ENCODE measurements around the gene GGA1.

DNA sequence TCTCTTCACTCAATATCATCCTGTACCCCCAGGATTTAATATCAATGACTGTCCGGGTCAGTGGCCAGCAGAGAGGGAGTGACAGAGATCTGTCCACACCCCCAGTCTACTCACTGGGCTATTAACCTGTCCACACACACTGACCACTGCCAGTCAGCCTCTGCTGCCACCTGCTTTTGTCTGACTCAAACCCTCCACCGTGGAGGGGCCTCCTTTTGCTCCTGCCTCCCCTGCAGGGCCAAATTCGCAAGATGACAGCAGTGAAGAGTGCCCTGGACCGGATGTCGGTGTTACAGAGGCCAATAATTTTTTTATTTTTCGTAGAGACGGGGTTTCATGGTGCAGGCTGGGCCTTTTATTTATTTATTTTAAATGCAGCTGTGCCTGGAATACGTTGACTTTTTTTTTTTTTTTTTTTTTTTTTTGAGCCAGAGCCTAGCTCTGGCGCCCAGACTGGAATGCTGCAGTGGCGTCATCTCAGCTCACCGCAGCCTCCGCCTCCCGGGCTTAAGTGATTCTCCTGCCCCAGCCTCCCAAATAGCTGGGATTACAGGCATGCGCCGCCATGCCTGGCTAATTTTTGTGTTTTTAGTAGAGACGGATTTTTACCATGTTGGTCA is 55.0 kb downstream of the GGA1 start:
- TF ChIP-seq, protein P1, sequence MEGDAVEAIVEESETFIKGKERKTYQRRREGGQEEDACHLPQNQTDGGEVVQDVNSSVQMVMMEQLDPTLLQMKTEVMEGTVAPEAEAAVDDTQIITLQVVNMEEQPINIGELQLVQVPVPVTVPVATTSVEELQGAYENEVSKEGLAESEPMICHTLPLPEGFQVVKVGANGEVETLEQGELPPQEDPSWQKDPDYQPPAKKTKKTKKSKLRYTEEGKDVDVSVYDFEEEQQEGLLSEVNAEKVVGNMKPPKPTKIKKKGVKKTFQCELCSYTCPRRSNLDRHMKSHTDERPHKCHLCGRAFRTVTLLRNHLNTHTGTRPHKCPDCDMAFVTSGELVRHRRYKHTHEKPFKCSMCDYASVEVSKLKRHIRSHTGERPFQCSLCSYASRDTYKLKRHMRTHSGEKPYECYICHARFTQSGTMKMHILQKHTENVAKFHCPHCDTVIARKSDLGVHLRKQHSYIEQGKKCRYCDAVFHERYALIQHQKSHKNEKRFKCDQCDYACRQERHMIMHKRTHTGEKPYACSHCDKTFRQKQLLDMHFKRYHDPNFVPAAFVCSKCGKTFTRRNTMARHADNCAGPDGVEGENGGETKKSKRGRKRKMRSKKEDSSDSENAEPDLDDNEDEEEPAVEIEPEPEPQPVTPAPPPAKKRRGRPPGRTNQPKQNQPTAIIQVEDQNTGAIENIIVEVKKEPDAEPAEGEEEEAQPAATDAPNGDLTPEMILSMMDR (IDR thresholded peaks at IDR 0.05): no peak
- TF ChIP-seq, protein P2, sequence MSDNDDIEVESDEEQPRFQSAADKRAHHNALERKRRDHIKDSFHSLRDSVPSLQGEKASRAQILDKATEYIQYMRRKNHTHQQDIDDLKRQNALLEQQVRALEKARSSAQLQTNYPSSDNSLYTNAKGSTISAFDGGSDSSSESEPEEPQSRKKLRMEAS (IDR thresholded peaks at IDR 0.05; ENCODE audit: low read depth): no peak
- no peak for TF ChIP-seq EZH2phosphoT487 (IDR thresholded peaks at IDR 0.05; ENCODE audit: borderline replicate concordance, low read depth)
- TF ChIP-seq CHD2 (IDR thresholded peaks at IDR 0.05; ENCODE audit: low read length, partially characterized antibody): no peak
- TF ChIP-seq POLR2AphosphoS5 (IDR thresholded peaks at IDR 0.05; ENCODE audit: low read depth, low read length): no peak
- TF ChIP-seq GATA2 (CRISPR knock-in tag; IDR thresholded peaks at IDR 0.05): no peak
- no peak for TF ChIP-seq MXI1 (IDR thresholded peaks at IDR 0.05; ENCODE audit: low read depth, low read length)
- TF ChIP-seq USF1 (IDR thresholded peaks at IDR 0.05; ENCODE audit: borderline replicate concordance, low read depth): no peak
- no peak for TF ChIP-seq EP300 (IDR thresholded peaks at IDR 0.05; ENCODE audit: borderline replicate concordance in 1 of 2, low read depth in 1 of 2, low read length in 1 of 2)
- no peak for TF ChIP-seq FOSL2 (IDR thresholded peaks at IDR 0.05; ENCODE audit: borderline replicate concordance, low read depth)
- TF ChIP-seq, protein P3, sequence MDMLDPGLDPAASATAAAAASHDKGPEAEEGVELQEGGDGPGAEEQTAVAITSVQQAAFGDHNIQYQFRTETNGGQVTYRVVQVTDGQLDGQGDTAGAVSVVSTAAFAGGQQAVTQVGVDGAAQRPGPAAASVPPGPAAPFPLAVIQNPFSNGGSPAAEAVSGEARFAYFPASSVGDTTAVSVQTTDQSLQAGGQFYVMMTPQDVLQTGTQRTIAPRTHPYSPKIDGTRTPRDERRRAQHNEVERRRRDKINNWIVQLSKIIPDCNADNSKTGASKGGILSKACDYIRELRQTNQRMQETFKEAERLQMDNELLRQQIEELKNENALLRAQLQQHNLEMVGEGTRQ (IDR thresholded peaks at IDR 0.05; ENCODE audit: borderline replicate concordance, low read depth, low read length): no peak
- TF ChIP-seq YY1 (IDR thresholded peaks at IDR 0.05; ENCODE audit: low read depth): no peak
- TF ChIP-seq TAF1 (IDR thresholded peaks at IDR 0.05; ENCODE audit: borderline replicate concordance, low read depth, low read length): no peak
